GM23338 (cell line): ENCODE data around the gene CDKAL1. TPM values are rescaled to one million over a fixed set of nuclear protein-coding genes. Genes with fewer than 3 reads are reported as not detected.

Source experiments
- ATAC-seq: fragments of 200-7000 bp; cut with Tn5 transposase; 3 replicates; pipeline ENCODE4 v1.9.1; 2020
- DNase-seq: peaks from one replicate; pipeline ENCODE4 v3.0.0-alpha.2; 2015; ENCODE audit warnings: low spot score
- H2AFZ ChIP-seq: fragments of 200-600 bp; sonication (generic); 2 replicates; pipeline ENCODE4 v1.8.0; 2016; ENCODE audit warnings: antibody characterized with exemption, mild to moderate bottlenecking, moderate library complexity
- H3F3A ChIP-seq: fragments of 200-600 bp; sonication (generic); replicated peaks from 2 replicates; pipeline ENCODE4 v1.8.0; 2017; ENCODE audit warnings: antibody characterized with exemption, mixed run types, low read depth
- H3K27ac ChIP-seq: fragments of 200-600 bp; sonication (generic); 2 replicates; pipeline ENCODE4 v1.6.1; 2016; ENCODE audit warnings: low read depth
- H3K27me3 ChIP-seq: fragments of 200-600 bp; sonication (generic); 2 replicates; pipeline ENCODE4 v1.8.0; 2016; ENCODE audit warnings: mild to moderate bottlenecking, mixed run types, moderate library complexity; ENCODE audit not compliant: insufficient read depth
- H3K36me3 ChIP-seq: fragments of 200-600 bp; sonication (generic); 2 replicates; pipeline ENCODE4 v1.8.0; 2016; ENCODE audit warnings: mild to moderate bottlenecking; ENCODE audit not compliant: insufficient read depth
- H3K4me1 ChIP-seq: fragments of 200-600 bp; sonication (generic); 2 replicates; pipeline ENCODE4 v1.8.0; 2016; ENCODE audit warnings: mild to moderate bottlenecking, moderate library complexity; ENCODE audit not compliant: insufficient read depth
- H3K4me2 ChIP-seq: fragments of 200-600 bp; sonication (generic); 2 replicates; pipeline ENCODE4 v1.7.1; 2017; ENCODE audit warnings: mixed run types
- H3K4me3 ChIP-seq: fragments of 200-600 bp; sonication (generic); 2 replicates; pipeline ENCODE4 v1.6.1; 2016; ENCODE audit warnings: mixed run types
- H3K79me2 ChIP-seq: fragments of 200-600 bp; sonication (generic); replicated peaks from 2 replicates; pipeline ENCODE4 v1.8.0; 2017; ENCODE audit warnings: mild to moderate bottlenecking; ENCODE audit not compliant: insufficient read depth
- H3K9me2 ChIP-seq: fragments of 200-600 bp; sonication (generic); 2 replicates; pipeline ENCODE4 v1.8.0; 2017; ENCODE audit not compliant: insufficient read depth
- H4K20me1 ChIP-seq: fragments of 200-600 bp; sonication (generic); replicated peaks from 2 replicates; pipeline ENCODE4 v1.8.0; 2017; ENCODE audit warnings: mild to moderate bottlenecking; ENCODE audit not compliant: insufficient read depth
- H3K27ac Mint-ChIP-seq: 2 replicates; pipeline ENCODE4 v1.8.0; 2020; ENCODE audit warnings: inconsistent platforms, mild to moderate bottlenecking, moderate library complexity, mixed read lengths
- H3K27me3 Mint-ChIP-seq: 3 replicates; pipeline ENCODE4 v1.8.0; 2022; ENCODE audit warnings: low read depth, mild to moderate bottlenecking, moderate library complexity, mixed read lengths, inconsistent platforms; ENCODE audit not compliant: insufficient read depth, poor library complexity
- H3K36me3 Mint-ChIP-seq: 3 replicates; pipeline ENCODE4 v1.8.0; 2021; ENCODE audit warnings: low read depth, mild to moderate bottlenecking, inconsistent platforms, moderate library complexity, mixed read lengths
- H3K4me1 Mint-ChIP-seq: 3 replicates; pipeline ENCODE4 v1.8.0; 2020; ENCODE audit warnings: mild to moderate bottlenecking, inconsistent platforms, mixed read lengths
- H3K4me3 Mint-ChIP-seq: 3 replicates; pipeline ENCODE4 v1.8.0; 2021; ENCODE audit warnings: moderate library complexity, mild to moderate bottlenecking, inconsistent platforms, mixed read lengths
- H3K9me3 Mint-ChIP-seq: 3 replicates; pipeline ENCODE4 v1.8.0; 2020; ENCODE audit warnings: moderate library complexity, mild to moderate bottlenecking, inconsistent platforms, mixed read lengths
- CREB1 ChIP-seq: fragments of 250-450 bp; sonication (Bioruptor Pico); IDR thresholded peaks from 2 replicates; pipeline ENCODE4 v1.5.0; 2020; ENCODE audit warnings: low read depth, mild to moderate bottlenecking, moderate library complexity
- CTCF ChIP-seq, 2 experiments: fragments of 200-600 bp in 1 of 2; sonication (generic) in 1 of 2; conservative IDR thresholded peaks; 2 replicates each; pipeline versions ENCODE4 v1.5.1 to v1.6.1; 2016 to 2017; ENCODE audit warnings: antibody characterized with exemption in 2 of 2, low read depth in 2 of 2, mild to moderate bottlenecking in 2 of 2, moderate library complexity in 1 of 2
- ETS1 ChIP-seq: IDR thresholded peaks from 2 replicates; pipeline ENCODE4 v1.6.1; 2016; ENCODE audit warnings: antibody characterized with exemption
- EZH2 ChIP-seq: fragments of 200-600 bp; sonication (generic); IDR thresholded peaks from one replicate; pipeline ENCODE4 v1.8.0; 2017; ENCODE audit warnings: antibody characterized with exemption, mild to moderate bottlenecking, low read depth; ENCODE audit not compliant: unreplicated experiment
- EZH2phosphoT487 ChIP-seq: fragments of 200-600 bp; sonication (generic); IDR thresholded peaks from one replicate; pipeline ENCODE4 v1.8.1; 2018; ENCODE audit warnings: antibody characterized with exemption; ENCODE audit not compliant: unreplicated experiment
- JUNB ChIP-seq: IDR thresholded peaks from one replicate; pipeline ENCODE4 v1.6.1; 2016; ENCODE audit warnings: antibody characterized with exemption; ENCODE audit not compliant: unreplicated experiment
- NANOG ChIP-seq: IDR thresholded peaks from 2 replicates; pipeline ENCODE4 v1.6.1; 2016; ENCODE audit warnings: antibody characterized with exemption, borderline replicate concordance
- POLR2AphosphoS5 ChIP-seq: IDR thresholded peaks from 2 replicates; pipeline ENCODE4 v1.6.1; 2016; ENCODE audit warnings: antibody characterized with exemption, low read depth
- REST ChIP-seq: IDR thresholded peaks from one replicate; pipeline ENCODE4 v1.6.1; 2018; ENCODE audit warnings: antibody characterized with exemption; ENCODE audit not compliant: unreplicated experiment
- STAT1 ChIP-seq: IDR thresholded peaks from one replicate; pipeline ENCODE4 v1.6.1; 2016; ENCODE audit warnings: antibody characterized with exemption; ENCODE audit not compliant: unreplicated experiment
- ZNF114 ChIP-seq: fragments of 250-450 bp; sonication (Bioruptor Pico); IDR thresholded peaks from 2 replicates; pipeline ENCODE4 v1.5.0; 2020; ENCODE audit warnings: mild to moderate bottlenecking, moderate library complexity
- ZNF331 ChIP-seq: fragments of 250-450 bp; sonication (Bioruptor Pico); IDR thresholded peaks from 2 replicates; pipeline ENCODE4 v1.5.0; 2020; ENCODE audit warnings: low read depth, mild to moderate bottlenecking, moderate library complexity
- ZNF462 ChIP-seq: fragments of 250-450 bp; sonication (Bioruptor Pico); IDR thresholded peaks from 2 replicates; pipeline ENCODE4 v1.5.0; 2020; ENCODE audit warnings: mild to moderate bottlenecking, moderate library complexity
- polyA plus RNA-seq: library from polyadenylated mRNA; unstranded; fragments of >200 nt; fragmentation: Nextera tagmentation; extraction: Ambion mirVana; gene quantifications from 2 replicates; pipeline ENCODE4 v1.2.1, GENCODE V29; 2016
- total RNA-seq: library from RNA; depleted of rRNA; stranded (reverse); fragments of >200 nt; shearing (Covaris generic); gene quantifications from 2 replicates; pipeline ENCODE4 v1.2.3, GENCODE V29; 2014

Gene CDKAL1
- total and polyA plus RNA-seq, 2 experiments from 2014 or later = 17.8 to 35.0 TPM

GRCh38 chr6:20699402-20699801 is 165.1 kb downstream of the CDKAL1 start:
- Mint-ChIP-seq H3K4me3 (no peak overlapping the region), H3K36me3 (no peaks in the 10 kb centered on the region), H3K27me3 (peaks cover 3% of the 10 kb centered on the region), H3K27ac (no peak overlapping the region), H3K9me3 (no peaks in the 10 kb centered on the region), H3K4me1 (peaks cover 41% of the 10 kb centered on the region)
- Histone ChIP-seq H2AFZ (no peak overlapping the region), H3K27ac (no peak overlapping the region), H3K4me3 (no peak overlapping the region), H3K79me2 (peaks cover 10% of the 10 kb centered on the region), H3K27me3 (no peaks in the 10 kb centered on the region), H3K36me3 (no peaks in the 10 kb centered on the region), H3K4me2 (no peak overlapping the region), H3K9me2 (no peaks in the 10 kb centered on the region), H4K20me1 (no peaks in the 10 kb centered on the region), H3F3A (no peaks in the 10 kb centered on the region), H3K4me1 (peaks cover 31% of the 10 kb centered on the region)
- DNase-seq (no peak), ATAC-seq (no peak)
- no peak for TF ChIP-seq JUNB
- TF ChIP-seq NANOG = no peak
- no peak for TF ChIP-seq CTCF (conservative IDR thresholded peaks at IDR 0.05; ENCODE audit: low read depth in 2 of 2)
- no peak for TF ChIP-seq POLR2AphosphoS5
- no peak for TF ChIP-seq ZNF114
- TF ChIP-seq ETS1 = no peak
- TF ChIP-seq ZNF331 (CRISPR knock-in tag) = no peak
- no peak for TF ChIP-seq EZH2
- no peak for TF ChIP-seq STAT1
- no peak for TF ChIP-seq ZNF462 (CRISPR knock-in tag)
- TF ChIP-seq EZH2phosphoT487 = no peak
- TF ChIP-seq CREB1 = no peak
- TF ChIP-seq REST = no peak
